HuH-7.5 (cell line): ENCODE results near the gene PLCD1.

Experiments
- DNase-seq: peaks from one replicate; pipeline ENCODE4 v3.0.0; 2011; ENCODE audit warnings: low spot score

PLCD1 gene

GRCh38 chr3:38016847-38017444, 12.5 kb downstream of the PLCD1 start:
- DNase-seq: no peak

- DNase-seq: no peak
These were observed 13.0 kb downstream of the PLCD1 start for GRCh38 chr3:38016410-38016809.

- DNase-seq: no peak
These were observed 13.5 kb downstream of the PLCD1 start for GRCh38 chr3:38015984-38016383.

GRCh38 chr3:38015485-38015884, 14.0 kb downstream of the PLCD1 start:
- DNase-seq: no peak

GRCh38 chr3:38011111-38011510, 18.3 kb downstream of the PLCD1 start:
- no peak for DNase-seq

GRCh38 chr3:38009807-38010591, 19.4 kb downstream of the PLCD1 start:
- no peak for DNase-seq

GRCh38 chr3:38008971-38009580, 20.4 kb downstream of the PLCD1 start:
- DNase-seq: no peak

GRCh38 chr3:38008191-38008701, 21.2 kb downstream of the PLCD1 start:
- DNase-seq: no peak

GRCh38 chr3:38007754-38008090, 21.7 kb downstream of the PLCD1 start:
- no peak for DNase-seq

- no peak for DNase-seq
These were observed 22.9 kb downstream of the PLCD1 start for GRCh38 chr3:38006445-38006995.

GRCh38 chr3:38006031-38006430, 23.4 kb downstream of the PLCD1 start:
- no peak for DNase-seq

- peak; percentile 74 for DNase-seq
These were observed 24.1 kb downstream of the PLCD1 start for GRCh38 chr3:38005076-38006020.

- DNase-seq: peak; percentile 89
These were observed 24.9 kb downstream of the PLCD1 start for GRCh38 chr3:38004415-38005075.

GRCh38 chr3:38003817-38004414, 25.5 kb downstream of the PLCD1 start:
- DNase-seq: no peak

- peak; percentile 77 for DNase-seq
These were observed 26.0 kb downstream of the PLCD1 start for GRCh38 chr3:38003371-38003816.

- no peak for DNase-seq
These were observed 26.5 kb downstream of the PLCD1 start for GRCh38 chr3:38002940-38003339.

GRCh38 chr3:38002291-38002876, 27.1 kb downstream of the PLCD1 start:
- DNase-seq: no peak

GRCh38 chr3:38001456-38002081, 27.9 kb downstream of the PLCD1 start:
- no peak for DNase-seq

- no peak for DNase-seq
These were observed 28.4 kb downstream of the PLCD1 start for GRCh38 chr3:38000965-38001455.
